SK-MEL-5 (cell line): ENCODE measurements around the gene THRSP. TPM values are rescaled to one million over a fixed set of nuclear protein-coding genes. Genes with fewer than 3 reads are reported as not detected.
"Not testable (repeated sequence)": the region's sequence is repeated elsewhere in the genome, so short reads cannot be mapped to it uniquely, and the experiment has no call there.

ENCODE experiments used
- DNase-seq: peaks from one replicate; pipeline ENCODE4 v3.0.0-alpha.2; 2016; ENCODE audit warnings: low read depth, low spot score
- in situ Hi-C: cut with HindIII; loops from 2 replicates; pipeline ENCODE4 v1.10.0; 2016; ENCODE audit warnings: low sequenced_read_pairs, high pct_unique_total_duplicates, low pct_unique_long_range_greater_than_20kb
- total RNA-seq: library from RNA; depleted of rRNA; stranded (reverse); fragments of >200 nt; shearing (Covaris generic); gene quantifications from 2 replicates; pipeline ENCODE4 v1.2.3, GENCODE V29; 2014

Gene THRSP
- total RNA-seq, 1 experiment from 2014 or later: not detected

DNA sequence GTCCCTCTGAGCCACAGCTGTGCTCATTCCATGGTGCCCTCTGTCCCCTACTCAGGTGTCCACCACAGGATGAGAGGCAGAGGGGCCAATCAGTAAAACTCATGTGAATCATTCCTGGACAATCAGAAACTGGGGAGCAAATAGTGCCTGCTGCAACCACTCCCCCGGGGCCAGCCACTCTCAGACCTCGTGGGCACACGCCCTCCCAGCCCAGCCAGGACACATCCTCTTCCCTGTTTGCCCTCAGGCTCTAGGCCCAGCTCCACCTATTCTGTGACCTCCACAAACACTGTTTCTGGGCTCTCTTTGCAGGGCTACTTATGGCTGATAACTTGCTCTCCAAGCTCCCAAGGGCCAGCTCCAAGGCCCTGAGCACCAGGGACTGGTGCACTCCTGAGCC, 26.6 kb upstream of the THRSP start:
- in situ Hi-C loops: no loop called here
- DNase-seq: peak; percentile 37

DNA sequence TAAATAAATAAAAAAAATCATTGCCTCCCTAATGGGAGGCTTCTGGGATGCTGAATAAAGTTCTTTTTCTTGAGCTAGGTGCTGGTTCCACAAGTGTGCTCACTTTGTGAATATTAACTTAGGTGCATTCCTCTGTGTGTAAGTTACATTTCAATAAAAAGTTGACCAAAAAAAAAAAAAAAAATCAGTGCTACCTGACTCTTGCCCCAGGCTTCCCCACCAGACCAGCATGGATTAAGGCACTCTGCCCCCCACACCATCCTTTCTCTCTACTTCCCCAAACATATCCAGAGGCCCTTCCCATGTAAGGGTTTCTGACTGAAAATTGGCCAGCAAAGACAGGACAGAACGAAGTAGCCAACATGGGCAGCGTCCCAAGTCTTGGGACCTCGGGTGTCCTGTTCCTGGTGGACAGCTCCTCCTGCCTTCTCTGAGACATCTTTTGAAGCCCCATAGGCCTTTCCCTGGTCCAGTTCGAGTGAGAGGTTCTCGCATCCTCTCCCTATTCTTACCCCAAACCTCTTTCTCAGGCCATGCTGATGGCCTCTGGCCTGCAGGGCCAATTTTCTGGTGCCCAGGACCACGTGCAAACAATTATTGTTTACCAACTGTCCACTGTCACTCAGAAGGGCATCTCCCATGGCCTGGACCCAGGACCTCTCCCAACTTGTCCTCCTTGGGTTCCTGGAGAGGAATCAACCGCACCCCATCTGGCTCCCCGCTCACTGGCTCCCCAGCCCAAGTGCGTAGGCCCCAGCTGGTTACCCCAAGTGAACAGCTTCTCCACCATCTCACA, 25.6 kb upstream of the THRSP start:
- in situ Hi-C loops: no loop called here
- DNase-seq: no peak

DNA sequence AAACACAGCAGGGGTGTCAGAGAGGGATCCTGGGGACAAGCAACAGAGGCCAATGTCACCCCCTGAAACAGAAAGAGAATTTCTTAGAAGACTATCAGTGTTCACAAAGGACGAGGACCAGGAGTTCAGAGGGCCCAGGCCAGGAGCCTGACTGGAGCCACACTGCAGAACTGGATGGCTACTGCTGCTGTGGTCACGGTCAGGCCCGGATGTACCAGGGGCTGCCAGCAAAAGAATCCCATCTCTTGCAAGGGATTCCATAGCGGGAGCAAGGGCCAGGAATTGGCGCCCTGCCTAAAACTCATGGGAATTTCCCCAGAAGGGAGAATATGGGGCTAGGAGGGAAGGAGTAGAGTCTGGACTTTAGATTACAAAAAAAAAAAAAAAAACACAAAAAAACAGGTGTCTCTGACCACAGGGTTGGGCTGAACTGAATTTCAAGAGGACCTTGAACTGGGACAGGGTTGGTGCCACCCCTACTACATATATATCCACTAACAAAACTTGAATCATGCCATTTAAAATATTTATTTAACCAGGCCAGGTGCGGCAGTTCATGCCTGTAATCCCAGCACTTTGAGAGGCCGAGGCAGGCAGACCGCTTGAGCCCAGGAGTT, 24.9 kb upstream of the THRSP start:
- DNase-seq: no peak
- in situ Hi-C loops: no loop called here

DNA sequence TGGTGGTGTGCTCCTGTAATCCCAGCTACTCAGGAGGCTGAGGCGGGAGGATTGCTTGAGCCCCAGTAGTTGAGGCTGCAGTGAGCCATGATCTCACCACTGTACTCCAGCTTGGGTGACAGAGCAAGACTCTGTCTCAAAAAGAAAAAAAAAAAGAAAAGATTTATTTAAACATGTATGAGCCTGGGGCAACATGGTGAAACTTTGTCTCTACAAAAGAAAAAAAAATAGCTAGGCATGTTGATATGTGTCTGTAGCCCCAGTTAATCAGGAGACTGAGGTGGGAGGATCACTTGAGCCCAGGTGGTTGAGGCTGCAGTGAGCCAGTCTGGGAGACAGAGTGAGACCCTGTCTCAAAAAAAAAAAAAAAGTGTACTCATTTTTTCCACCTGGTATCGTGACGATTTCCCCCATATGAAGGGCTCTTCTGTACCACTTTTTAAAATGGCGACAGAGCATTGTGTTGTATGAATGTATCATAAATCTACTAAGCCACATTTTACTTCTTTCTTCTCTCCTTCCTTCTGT, 24.2 kb upstream of the THRSP start:
- DNase-seq: peak; percentile 47
- in situ Hi-C loops: no loop called here

DNA sequence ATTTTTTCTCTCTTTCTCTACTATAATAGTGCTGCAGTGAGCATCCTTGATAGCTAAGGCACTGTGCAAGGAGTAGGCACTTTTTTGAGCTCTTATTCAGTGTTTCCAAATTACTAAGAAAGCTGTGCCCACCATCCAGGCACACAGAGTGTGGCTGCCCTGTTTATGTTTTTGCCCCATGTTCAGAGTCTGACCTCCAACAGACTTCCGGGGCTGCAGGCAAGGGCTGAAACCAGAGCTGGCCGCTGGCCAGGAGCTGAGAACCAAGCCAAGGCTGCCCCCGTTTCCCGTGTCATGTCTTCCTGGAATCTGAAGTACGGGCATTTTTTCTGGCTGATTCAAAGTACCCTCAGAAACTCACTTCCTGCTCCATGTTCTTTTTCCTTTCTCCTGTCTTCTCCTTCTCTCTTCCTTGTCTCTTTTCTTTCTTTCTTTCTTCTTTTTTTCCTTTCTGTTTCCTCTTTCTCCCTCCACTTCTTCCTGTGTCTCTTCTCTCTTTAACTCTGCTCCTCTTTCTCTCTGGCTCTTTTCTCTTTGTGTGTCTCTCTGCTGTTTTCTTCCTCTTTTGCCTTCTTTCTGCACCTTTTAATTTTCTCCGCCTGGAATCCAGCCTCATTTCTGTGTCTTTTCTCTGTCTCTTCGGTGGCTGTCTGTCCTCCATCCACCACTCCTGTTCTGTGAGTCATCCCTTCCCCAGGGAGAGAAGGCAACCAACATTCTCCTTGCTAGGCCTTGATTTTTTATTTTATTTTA, 23.6 kb upstream of the THRSP start:
- DNase-seq: peak; percentile 86
- in situ Hi-C loops: no loop called here

DNA sequence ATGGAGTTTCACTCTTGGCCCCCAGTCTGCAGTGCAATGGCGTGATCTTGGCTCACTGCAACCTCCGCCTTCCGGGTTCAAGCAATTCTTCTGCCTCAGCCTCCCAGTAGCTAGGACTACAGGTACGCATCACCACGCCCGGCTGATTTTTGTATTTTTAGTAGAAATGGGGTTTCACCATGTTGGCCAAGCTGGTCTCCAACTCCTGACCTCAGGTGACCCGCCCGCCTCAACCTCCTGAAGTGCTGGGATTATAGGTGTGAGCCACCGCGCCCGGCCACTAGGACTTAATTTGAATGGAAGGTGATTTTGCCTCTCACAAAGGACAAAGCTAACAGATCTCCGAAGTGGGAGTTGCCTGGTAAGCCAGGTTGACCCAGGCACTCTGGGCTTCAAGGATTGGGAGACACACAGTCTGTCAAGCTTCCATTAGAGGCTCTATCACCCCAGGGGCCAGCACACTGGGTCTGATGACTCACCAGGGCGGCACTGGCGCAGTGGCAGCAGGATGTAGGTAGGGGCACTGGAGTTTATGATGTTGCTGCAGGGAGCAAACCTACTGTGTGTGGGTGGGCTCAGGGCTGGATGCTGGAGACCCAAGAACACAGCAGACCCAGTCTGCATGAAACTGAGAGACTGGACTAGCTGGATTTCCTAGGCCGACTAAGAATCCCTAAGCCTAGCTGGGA, 22.8 kb upstream of the THRSP start:
- in situ Hi-C loops: no loop called here
- no peak for DNase-seq

DNA sequence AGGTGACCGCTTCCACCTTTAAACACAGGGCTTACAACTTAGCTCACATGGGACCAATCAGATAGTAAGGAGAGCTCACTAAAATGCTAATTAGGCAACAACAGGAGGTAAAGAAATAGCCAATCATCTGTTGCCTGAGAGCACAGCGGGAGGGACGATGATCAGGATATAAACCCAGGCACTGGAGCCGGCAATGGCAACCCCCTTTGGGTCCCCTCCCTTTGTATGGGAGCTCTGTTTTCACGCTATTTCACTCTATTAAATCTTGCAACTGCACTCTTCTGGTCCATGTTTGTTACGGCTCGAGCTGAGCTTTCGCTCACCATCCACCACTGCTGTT, 22.3 kb upstream of the THRSP start:
- DNase-seq, in situ Hi-C loops: not testable (repeated sequence)

DNA sequence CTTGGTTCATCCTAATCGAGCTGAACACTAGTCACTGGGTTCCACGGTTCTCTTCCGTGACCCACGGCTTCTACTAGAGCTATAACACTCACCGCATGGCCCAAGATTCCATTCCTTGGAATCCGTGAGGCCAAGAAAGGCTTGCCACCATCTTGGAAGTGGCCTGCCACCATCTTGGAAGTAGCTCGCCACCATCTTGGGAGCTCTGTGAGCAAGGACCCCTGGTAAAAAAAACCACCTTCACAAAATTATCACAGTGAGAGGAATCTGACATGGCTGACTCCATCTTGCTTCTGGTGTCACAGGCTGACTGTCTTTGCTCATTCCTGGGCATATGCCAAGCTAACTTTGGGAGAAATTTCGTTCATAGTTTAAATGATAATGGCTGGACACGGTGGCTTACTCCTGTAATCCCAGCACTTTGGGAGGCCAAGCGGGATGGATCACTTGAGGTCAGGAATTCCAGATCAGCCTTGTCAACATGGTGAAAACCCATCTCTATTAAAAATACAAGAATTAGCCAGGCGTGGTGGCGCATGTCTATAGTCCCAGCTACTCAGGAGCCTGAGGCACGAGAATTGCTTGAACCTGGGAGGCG, 21.7 kb upstream of the THRSP start:
- no peak for DNase-seq
- in situ Hi-C loops: no loop called here

DNA sequence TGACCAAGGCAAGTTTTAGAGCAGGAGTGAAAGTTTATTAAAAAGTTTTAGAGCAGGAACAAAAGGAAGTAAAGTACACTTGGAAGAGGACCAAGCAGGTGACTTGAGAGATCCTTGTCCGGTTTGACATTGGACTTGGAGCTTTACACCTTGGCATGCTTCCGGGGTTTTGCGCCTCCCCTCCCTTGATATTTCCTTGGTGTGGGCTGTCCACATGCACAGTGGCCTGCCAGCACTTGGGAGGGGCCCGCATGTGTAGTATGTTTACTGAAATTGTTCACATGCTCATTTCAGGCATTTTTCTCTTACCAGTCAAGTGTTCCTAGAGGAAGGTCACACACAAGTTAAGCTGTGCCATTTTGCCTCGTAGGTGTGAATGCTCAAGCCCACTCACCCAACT, 19.0 kb upstream of the THRSP start:
- in situ Hi-C loops: no loop called here
- no peak for DNase-seq

DNA sequence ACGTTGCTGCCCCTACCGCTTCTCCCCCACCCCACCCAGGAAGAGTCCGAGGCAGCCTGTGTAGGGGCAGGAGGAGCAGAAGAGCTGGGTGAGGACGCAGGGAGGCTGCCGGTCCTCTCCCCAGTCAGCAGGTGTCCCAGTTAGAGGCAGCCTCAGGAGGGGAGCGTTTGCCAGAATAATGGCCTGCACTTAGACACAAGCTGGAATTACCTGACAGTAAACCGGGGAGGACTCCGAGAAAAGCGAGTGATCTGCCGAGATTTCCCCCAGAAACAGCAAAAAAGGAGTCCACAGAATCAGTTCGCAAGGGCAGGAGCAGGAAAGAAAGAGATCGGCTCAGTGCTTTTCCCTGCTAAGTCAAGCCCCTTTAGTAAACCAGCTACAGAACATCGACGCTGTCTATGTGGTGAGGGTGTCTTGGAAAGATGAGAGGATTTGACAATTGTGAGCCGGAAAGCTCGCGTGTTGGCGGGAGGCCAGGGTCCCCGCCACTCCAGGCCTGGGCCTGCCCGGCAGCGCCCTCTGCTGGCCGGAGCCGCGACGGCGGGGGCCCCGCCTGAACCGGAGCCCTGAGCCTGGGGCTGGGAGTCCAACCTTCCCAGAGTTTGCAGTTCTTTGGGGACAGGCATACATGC, 17.7 kb upstream of the THRSP start:
- in situ Hi-C loops: no loop called here
- peak; percentile 61 for DNase-seq

DNA sequence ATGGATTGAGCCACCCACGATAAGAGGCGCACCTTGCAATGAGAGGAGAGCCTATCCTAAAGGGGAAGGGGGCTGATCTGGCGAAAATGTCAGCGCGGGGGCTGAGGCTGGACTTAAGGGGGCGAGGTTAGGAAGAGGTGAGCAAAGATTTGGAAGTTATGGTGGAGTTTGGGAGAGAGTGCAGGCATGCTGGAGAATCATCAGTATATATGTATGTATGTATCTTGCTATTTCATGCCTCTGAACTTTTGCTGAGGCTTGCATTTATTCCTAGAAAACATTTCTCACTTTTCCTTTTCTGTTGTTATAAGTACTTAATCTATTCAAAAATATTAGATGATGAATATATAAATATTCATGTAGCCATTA, 17.2 kb upstream of the THRSP start:
- DNase-seq: no peak
- in situ Hi-C loops: no loop called here

DNA sequence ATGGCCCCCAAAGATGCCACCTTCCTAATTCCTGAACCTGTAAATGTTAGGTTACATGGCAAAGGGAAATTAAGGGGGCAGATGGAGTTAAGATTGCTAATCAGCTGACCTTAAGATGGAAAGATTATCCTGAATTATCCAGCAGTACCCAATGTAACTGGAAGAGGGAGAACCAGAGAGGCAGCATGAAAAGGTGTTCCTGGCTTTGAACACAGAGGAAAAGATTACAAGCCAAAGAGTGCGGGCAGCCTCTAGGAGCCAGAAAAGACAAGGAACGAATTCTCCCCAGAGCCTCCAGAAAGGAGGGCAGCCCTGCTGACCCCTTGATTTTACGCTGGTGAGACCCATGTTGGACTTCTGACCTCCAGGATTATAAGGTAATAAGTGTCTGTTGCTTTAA, 15.1 kb upstream of the THRSP start:
- in situ Hi-C loops: no loop called here
- no peak for DNase-seq

DNA sequence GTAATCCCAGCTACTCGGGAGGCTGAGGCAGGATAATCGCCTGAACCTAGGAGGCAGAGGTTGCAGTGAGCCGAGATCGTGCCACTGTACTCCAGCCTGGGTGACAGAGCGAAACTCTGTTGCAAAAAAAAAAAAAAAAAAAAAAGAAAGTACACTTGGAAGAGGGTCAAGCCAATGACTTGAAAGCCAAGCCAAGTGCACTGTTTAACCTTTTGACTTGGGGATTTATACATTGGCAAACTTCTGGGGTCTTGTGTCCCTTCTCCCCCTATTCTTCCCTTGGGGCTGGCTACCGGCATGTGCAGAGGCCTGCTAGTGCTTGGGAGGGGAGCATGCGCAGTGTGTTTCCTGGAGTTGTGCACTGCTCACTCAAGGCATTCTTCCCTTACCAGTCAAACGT, 14.3 kb upstream of the THRSP start:
- in situ Hi-C loops: no loop called here
- no peak for DNase-seq

DNA sequence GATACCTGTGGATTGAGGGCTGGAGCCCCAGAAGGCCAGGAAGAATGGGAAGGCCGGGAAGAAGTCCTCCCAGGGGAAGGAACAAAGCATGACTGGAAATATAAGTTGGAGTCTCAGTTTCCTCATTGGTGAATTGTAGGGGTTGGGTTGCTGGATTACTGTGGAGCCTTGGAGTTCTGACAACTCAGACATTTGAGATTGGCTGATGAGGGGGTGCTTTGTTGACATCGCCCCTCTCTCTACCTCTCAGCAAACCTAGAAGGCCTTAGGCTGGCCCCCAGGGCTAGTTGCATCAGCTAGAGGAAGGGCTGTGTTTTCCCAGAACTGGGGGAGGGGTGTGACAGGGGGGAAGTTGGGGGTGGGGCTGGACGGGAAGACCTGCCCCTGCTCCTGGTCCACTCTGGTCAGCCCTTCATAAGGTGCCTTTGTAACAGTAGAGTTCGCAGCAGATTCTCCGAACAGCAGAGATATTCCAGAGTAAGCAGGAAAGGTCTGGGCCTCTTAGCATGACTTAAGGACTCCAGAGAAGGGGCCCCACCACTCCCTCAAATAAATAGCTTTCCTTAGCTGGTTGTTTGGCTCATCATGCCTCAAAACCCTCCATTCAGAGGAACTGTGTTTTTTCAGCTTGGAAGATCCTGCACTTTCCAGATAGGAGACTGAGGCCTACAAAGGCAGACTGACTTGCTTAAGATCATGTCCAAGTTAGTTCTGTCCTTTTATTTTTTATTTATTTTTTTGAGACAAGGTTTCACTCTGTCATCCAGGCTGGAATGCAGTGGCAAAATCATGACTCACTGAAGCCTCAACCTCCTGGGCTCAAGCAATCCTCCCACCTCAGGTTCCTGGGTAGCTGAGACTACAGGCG, 12.5 kb upstream of the THRSP start:
- DNase-seq: no peak
- in situ Hi-C loops: no loop called here

DNA sequence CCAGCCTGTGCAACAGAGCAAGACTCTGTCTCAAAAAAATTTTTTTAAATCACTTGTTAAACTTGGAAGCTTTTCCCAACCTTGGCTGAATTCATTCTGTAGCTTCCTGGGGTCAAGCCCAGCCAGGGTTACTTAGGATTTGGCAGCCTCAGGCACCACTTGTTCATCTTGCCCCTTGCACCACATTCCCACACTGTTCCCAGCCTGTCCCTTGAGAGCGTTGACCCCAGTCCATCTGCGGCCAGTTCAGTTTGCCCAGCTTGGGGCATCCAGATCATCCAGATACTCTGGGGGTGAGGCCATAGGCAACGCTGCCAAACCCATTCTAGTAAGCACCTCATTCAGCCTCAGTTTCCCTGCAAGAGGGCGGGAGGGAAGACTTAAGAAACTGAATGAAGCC, 8.7 kb upstream of the THRSP start:
- in situ Hi-C loops: no loop called here
- no peak for DNase-seq

DNA sequence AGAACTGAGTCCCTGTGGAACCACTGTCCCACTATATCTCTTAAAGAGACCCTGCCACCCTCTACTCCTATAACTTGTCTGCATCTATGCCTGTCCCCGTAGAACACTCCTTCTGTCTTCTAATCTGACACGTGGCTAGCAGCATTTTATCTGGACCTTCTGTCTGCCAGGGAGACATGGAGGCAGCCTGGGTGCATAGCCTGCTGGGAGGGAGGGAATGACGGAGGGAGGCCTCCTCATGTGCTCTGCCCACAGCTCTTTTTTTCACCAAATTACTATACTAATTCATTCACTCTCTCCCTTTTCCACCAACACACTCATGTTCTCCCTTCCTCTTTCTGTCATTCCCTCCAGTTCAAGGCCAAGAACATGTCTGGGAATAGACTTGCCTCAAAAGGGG, 7.6 kb upstream of the THRSP start:
- DNase-seq: no peak
- in situ Hi-C loops: no loop called here
